ENCODE data around the gene DPEP2NB.
"Not testable (repeated sequence)": the region's sequence is repeated elsewhere in the genome, so short reads cannot be mapped to it uniquely, and the experiment has no call there.

DPEP2NB gene

GRCh38 chr16:68009872-68010271, 5.8 kb downstream of the DPEP2NB start:
- not testable (repeated sequence) for DNase-seq

- DNase-seq, result no peak
Observed at GRCh38 chr16:68009157-68009735, 6.5 kb downstream of the DPEP2NB start.

- no peak for DNase-seq
Observed at GRCh38 chr16:68005786-68006286, 9.9 kb downstream of the DPEP2NB start.

DNA sequence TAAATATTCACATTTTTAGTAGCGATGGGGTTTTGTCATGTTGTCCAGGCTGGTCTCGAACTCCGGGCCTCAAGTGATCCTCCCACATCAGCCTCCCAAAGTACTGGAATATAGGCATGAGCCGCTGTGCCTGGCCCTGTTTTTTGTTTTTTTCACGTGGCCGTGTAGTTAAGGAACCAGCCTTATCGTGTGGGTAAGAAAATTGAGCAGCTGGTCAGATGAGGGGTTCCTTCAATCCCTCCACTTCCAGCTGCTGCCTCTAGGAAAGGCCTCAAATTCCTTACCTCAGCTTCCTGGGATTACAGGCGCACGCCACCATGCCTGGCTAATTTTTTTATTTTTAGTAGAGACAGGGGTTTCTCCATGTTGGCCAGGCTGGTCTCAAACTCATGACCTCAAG, 10.5 kb downstream of the DPEP2NB start:
- DNase-seq, result no peak

GRCh38 chr16:68003031-68003430, 12.7 kb downstream of the DPEP2NB start:
- DNase-seq, result no peak

- no peak for DNase-seq
Observed at GRCh38 chr16:68000450-68000849, 15.3 kb downstream of the DPEP2NB start.

GRCh38 chr16:67999985-68000384, 15.7 kb downstream of the DPEP2NB start:
- DNase-seq, result no peak

- not testable (repeated sequence) for DNase-seq
Observed at GRCh38 chr16:67998779-67999688, 16.7 kb downstream of the DPEP2NB start, which contains the start of gene DPEP2. TSS of gene DPEP2 (minus strand) at chr16:67999484. CDS start at chr16:67993212, 6,272 bp downstream.

GRCh38 chr16:67998231-67998778, 17.4 kb downstream of the DPEP2NB start:
- DNase-seq, result not testable (repeated sequence)

DNA sequence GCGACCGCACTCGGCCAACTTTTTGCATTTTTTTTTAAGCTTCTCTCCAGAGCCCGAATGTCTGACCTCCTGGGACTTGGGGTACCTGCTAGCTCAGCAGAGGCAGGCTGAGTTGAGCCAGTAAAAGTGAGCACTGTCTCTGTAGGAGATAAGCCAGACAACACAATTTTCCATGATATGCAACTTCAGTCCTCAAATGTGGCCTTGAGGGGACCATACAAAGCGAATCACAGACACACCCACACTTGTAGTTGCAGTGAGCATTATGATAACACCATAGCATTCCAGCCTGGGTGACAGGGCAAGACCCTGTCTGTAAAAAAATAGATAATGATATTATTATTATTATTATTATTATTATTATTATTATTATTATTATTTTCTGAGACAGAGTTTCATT, 19.0 kb downstream of the DPEP2NB start:
- no peak for DNase-seq

DNA sequence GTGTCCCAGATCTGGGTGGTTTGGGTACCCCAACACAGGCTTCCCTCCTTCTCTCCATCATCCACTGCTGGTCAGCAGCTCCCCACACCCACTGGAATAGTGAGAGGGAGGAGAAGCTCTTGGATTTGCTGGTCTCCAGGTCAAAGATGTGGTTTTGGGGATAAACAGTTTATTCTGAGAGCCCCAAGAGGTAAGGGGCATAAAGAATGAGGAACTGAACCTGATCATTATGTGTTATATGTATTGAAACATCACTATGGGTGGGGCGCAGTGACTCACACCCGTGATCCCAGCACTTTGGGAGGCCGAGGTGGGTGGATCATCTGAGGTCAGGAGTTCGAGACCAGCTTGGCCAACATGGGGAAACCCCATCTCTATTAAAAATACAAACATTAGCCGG, 20.3 kb downstream of the DPEP2NB start:
- DNase-seq, result no peak

DNA sequence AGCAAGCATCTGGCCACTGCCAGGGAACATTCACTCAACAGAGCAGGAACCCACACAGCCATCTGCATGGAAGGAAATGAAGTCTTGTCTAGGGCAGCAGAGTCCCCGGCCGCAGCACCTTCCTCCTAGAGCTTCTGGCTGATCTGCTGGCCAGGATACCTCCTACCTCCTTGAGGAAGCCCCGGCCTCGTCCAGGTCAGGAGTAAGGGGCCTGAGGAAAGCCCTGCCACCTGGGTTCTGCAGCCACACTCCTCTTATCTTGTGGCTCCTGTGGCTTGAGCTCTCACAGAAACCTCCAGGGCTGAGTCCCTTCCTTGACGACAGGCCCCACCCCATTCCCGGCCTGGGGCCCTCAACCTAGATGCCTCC, 21.7 kb downstream of the DPEP2NB start:
- not testable (repeated sequence) for DNase-seq

DNA sequence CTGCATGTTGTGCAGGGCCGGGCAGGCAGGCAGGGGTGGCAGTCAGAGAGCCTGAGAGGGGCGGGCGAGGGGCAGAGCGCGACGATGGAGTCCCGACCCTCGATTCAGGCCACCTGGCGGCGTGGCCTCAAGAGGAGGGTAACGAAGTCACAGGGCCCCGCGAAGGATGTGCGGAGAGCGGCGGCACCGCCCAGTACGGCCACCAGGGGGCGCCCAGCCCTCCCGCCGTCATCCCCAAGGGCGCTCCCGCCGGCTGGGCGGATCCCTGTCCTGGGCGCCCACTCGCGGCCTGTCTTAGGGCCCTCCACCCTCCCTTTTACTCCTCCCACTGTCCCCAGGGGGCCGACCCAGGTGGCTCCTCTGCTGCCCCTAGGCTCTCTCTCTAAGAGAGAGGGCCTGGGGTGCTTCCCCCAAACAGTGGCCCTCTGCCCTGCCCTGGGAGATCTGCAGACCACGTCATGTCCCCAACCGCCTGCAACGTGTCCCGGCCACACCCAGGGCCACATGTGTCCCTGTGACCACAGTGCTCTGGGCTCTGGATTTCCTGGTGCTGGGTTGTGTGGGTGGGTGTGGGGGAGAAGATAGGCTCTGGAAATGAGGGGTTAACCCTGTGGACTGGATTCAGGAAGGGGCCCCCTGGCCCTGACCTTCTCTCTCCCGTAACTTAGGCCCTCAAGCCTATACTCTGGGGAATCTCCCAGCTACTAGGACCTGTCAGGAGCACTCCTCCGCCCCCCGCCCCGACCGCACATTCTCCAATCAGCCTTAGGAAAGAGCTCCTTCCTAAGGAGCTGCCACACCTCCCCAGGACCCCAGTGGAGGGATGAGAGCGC, 22.3 kb downstream of the DPEP2NB start:
- peak; percentile 41 for DNase-seq

DNA sequence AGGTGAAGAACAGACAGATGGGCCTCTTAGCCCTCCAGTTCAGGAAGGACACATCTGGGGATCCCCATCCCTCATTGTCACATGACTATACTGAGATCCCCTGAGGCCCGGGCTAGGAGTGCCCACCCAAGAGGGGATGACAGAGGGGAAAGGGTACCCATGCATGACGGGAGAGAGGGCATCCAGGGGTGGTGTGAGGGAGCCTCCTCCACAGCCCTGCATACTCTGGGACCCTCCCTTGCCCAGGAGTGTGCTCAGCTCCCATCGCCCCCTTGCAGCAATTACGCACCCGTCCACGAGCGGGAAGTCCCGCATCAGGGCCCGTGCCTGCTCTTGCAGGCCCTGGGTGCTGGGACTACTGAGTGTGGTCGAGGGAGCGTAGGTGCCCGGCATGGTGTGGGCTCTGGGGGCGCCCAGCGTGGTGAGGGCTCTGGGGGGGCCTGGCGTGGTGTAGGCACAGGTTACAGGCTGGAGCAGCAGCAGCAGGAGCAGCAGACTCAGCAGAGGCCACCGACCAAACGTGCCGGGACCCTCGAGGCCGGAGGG, 23.0 kb downstream of the DPEP2NB start:
- no peak for DNase-seq

- DNase-seq, result no peak
Observed at GRCh38 chr16:67990018-67990386, 25.7 kb downstream of the DPEP2NB start.

- no peak for DNase-seq
Observed at GRCh38 chr16:67989322-67990017, 26.2 kb downstream of the DPEP2NB start.

DNA sequence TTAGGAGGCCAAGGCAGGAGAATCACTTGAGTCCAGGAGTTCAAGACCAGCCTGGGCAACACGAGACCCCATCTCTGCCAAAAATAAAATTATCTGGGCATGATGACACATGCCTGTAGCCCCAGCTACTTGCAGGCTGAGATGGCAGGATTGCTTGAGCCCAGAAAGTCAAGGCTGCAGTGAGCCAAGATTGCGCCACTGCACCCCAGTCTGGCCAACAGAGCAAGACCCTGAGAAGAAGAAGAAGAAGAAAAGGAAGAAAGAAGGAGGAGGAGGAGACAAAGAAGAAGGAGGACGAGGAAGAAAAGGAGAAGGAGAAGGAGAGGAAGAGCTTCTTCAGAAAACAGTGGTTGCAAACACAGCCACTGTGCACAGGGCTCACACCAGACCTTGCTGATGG, 27.0 kb downstream of the DPEP2NB start:
- no peak for DNase-seq

DNA sequence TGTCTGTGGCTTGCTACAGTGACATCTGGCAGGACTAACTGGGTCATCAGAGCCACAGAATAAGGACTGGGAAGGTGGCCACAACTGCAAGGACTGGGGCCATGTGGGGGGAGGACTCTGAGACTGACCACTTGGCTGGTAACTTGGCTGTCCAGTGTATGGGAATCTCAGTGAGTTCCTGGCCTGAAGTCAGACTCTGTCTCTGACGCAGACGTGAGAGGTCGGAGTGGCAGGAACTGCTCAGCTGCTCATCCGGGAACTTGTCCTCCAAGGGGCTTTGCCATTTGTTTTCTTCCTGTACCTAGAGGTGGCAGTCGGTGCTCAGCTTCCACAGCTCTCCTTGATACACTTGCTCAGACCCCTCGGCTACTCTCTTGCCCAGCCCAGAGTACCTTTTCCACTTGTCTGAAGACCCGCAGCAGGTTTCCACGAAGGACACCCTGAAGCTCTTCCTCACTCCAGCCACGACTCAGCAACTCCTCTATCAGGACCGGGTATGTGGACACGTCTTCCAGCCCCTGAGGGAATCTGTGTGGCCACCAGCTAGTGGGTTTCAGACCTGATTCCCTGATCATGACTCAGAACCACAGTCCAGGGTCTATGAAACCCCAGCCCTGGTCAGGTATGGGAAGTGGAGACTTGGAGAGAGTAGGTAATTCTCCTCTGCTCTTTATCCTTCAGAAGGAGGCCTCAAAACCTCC, 28.1 kb downstream of the DPEP2NB start:
- no peak for DNase-seq

DNA sequence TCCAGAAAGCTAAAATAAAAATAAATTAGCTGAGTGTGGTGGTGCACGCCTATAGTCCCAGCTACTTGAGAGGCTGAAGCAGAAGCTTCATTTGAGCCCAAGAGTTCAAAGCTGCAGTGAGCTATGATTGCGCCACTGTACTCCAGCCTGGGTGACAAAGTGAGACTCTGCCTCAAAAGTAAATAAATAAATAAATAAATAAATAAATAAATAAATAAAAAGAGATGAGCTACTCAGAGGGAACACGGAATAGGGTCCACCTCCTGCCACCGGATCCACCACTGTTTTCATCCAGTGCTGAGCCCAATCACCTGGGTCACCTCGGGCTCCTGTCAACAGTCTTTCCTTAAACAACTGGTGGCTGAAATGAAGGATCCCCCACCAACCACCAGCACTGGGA, 28.8 kb downstream of the DPEP2NB start:
- no peak for DNase-seq

GRCh38 chr16:67982011-67982696, 33.6 kb downstream of the DPEP2NB start:
- DNase-seq, result no peak
